ENCODE measurements around the gene FGF1.

Gene FGF1

GRCh38 chr5:142610176-142611001 lies 75.5 kb downstream of the FGF1 start:
- no peak for DNase-seq (ENCODE audit: low spot score)

- DNase-seq (ENCODE audit: low spot score), result no peak
Measured at GRCh38 chr5:142609142-142609541, 76.7 kb downstream of the FGF1 start.

- no peak for DNase-seq (ENCODE audit: low spot score)
Measured at GRCh38 chr5:142608081-142608480, 77.8 kb downstream of the FGF1 start.

DNA sequence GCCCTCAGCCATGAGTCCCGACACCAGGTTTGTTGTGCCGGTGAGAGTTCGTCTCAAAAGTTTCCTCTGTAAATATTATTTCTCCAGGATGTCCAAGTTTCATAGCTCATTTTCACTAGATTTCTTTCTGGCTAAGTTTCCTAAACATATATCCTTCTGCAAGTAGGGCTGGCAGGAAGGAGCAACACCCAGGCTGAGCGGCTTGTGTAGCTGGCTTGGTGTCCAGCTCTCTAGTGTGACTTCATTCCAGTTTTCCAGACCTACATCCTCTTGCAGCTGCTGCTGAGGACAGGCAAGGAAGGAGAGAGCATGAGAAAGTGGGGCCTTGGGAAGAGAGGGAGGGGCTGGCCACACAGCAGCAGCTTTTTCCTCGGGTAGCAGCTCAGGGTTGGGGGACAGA lies 80.3 kb downstream of the FGF1 start:
- DNase-seq (ENCODE audit: low spot score), result no peak

DNA sequence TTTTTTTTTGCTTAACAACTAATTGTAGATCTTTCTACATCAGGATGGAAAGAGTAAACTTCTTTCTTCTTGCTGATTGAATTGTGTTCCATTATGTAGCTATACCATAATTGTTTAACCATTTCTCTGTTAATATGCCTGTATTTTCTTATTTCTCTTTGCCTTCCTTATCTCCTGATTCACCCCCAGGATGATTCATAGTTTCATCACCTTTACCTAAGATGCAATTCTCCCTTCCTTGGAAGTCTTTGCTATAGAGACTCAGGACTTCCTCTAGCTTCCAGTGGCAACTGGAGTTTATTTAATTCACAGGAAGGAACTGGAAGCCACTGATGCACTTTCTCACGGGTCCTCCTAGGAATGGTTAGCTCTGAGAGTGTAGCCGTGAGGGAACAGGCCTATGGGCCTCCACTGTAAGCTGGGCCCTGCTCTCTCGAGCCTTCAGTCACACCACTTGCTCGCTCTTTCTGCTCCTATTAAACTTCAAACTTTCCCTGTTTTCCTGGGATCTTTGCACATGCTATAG lies 83.1 kb downstream of the FGF1 start:
- no peak for DNase-seq (ENCODE audit: low spot score)

DNA sequence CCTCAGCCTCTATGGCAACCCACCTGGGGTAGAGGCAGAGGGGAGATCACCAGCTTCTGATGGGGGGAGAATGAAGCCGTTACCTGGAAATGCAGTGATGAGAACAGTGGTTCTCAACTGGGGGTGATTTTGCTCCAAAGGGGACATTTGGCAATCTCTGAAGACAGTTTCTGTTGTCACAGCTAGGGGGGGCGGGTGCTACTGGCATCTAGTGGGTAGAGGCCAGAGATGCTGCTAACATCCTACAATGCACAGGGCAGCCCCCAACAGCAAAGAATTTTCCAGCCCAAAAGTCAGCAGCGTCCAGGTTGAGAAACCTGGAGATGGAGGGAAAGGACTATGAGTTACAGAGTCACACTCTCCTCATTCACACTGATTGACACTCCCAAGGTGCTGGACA lies 84.5 kb downstream of the FGF1 start:
- DNase-seq (ENCODE audit: low spot score), result no peak

- no peak for DNase-seq (ENCODE audit: low spot score)
Measured at GRCh38 chr5:142600611-142601358, 85.1 kb downstream of the FGF1 start.

GRCh38 chr5:142600092-142600491 lies 85.8 kb downstream of the FGF1 start:
- DNase-seq (ENCODE audit: low spot score), result no peak

- DNase-seq (ENCODE audit: low spot score), result no peak
Measured at GRCh38 chr5:142598338-142598700, 87.6 kb downstream of the FGF1 start.

- no peak for DNase-seq (ENCODE audit: low spot score)
Measured at GRCh38 chr5:142597546-142598337, 88.1 kb downstream of the FGF1 start.

DNA sequence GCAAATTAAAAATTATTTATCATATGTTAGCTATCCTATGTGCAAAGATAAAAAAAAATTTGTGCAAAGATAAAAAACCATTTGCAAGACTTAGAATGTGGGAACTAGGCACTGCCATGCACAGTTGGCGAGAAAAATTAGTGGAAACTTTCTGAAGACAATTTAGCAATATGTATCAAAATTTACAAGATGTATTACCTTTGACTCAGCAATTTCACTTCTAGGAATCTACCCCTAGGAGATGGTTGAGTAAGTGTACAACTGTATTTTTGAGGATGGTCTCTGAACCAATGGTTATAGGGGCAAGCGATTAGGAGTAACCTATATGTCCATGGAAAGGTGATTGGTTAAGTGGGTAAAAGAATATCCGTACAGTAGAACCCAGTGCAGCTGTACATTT lies 88.9 kb downstream of the FGF1 start:
- DNase-seq (ENCODE audit: low spot score), result no peak

DNA sequence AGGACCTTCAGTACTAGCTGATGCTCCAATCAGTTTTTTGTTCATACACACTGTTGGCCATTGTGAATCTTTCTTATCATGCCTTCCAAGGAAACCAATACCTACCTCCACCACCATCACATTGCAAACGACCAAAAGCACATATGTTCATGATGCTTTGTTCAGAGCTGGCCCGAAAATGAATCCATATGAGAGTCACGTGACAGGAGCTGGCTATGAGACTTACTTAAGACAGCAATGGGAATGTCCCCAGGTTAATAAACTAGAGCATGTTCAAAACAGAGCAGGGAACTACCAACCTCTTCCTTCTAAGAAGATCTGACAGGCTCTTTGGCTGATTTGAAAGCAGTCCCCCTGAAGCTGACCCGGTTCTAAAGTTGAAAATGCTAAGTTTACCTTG lies 93.5 kb downstream of the FGF1 start:
- DNase-seq (ENCODE audit: low spot score), result no peak

GRCh38 chr5:142590451-142591231 lies 95.2 kb downstream of the FGF1 start:
- DNase-seq (ENCODE audit: low spot score), result no peak

DNA sequence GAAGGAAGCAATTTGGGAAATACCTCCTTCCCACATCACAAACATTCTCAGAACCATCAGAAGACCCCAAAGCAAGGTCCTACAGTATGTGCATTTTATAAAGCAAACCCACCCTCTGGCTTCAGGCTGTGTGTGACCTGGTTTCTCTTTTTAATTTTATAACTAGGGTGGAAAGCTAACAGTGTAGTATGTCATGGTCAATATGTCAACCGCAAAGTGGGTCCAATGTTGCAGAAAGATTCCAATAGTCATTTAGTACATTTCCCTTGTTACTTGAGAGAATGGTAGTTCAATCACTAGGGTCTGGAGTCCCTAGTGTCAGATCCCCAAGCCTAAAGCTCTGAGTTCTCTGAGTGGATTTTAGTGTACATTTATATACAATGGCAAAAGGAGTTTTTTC lies 96.2 kb downstream of the FGF1 start:
- no peak for DNase-seq (ENCODE audit: low spot score)

DNA sequence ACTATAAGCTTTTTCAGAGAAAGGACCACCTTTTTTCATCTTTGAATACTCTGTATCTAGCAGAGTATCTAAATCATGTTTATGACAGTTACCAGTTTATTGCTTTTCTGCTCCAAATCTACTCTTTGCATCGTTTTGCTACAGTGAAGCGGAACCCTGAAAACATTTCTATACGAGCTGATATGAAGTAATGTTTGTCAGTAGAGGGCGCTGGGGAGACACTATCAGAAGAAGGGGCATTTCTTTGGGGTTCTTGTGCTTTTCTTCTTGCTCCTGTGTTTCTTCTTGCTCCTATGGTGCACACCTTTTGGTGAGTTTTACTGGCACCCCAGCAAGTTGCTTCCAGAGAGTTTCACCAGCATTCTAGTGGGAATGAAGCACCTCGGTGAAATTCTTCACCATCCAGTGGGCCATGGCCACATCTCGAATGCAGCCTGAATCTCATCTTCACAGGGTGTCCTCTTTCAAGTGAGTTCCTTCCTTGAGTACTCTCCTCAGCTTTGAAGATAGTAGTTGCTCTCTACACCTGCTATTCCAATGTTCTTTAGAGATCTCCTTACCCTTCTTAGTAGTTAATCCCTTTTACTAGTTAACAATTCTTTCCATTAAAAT lies 98.4 kb downstream of the FGF1 start:
- no peak for DNase-seq (ENCODE audit: low spot score)

DNA sequence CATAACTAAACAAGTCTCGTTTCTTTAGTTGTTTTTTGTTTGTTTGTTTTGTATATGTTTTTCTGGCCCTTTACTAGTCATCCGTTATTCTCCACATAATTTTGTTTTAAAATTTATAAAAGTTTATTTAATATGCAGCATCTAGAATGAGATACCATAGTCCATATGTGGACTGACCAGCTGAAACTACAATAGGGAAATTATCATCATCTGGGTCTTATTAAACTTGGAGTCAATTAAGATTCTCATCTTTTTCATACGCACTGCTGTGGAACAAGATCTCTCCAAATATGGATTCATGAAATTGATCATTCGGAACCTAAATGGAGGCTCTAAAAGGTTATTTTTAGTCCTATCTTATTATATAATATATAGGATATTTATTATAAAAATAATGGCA lies 99.3 kb downstream of the FGF1 start:
- no peak for DNase-seq (ENCODE audit: low spot score)

DNA sequence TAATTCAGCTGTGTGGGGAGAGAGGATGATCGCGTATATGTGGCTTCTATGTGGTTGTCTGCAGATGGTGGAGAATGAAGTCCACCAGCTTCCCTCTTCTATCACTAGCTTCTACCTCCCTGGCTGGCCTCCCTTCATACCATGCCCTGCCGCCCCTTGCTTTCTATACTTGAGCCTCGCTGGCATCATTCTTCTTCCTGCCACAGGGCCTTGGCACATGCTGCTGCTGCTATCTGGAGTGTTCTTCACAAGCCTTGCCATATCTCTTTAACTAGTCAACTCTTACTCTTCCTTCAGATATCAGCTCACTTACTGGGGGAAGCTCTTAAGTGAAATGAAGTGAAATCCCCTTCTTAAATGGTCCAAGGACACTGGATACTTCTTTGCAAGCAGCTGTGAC lies 100.4 kb downstream of the FGF1 start:
- DNase-seq (ENCODE audit: low spot score), result no peak

- DNase-seq (ENCODE audit: low spot score), result no peak
Measured at GRCh38 chr5:142584891-142585290, 101.0 kb downstream of the FGF1 start.

DNA sequence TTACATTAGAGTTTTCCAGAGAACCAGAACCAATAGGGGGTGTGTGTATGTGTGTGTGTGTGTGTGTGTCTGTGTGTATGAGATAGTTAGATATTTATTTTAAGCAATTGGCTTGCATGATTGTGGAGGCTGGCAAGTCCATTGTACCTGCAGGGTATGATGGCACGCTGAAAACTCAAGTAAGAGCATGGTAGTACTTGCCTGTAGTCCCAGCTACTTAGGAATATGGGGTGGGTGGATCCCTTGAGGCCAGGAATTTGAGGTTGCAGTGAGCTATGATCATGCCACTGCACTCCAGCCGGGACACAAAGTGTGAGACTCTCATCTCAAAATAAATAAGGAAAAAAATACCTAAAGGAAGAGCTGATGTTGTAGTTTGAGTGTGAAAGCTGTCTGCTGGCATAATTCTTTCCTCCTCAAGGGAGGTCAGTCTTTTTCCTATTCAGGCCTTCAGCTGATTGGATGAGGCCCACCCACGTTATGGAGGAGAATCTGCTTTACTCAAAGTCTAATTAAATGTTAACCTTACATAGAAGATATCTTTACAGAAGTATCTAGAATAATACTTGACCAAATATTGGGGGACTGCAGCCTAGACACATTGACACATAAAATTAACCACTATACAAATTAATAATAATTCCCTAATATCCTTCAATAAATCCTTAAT lies 107.6 kb downstream of the FGF1 start:
- no peak for DNase-seq (ENCODE audit: low spot score)

DNA sequence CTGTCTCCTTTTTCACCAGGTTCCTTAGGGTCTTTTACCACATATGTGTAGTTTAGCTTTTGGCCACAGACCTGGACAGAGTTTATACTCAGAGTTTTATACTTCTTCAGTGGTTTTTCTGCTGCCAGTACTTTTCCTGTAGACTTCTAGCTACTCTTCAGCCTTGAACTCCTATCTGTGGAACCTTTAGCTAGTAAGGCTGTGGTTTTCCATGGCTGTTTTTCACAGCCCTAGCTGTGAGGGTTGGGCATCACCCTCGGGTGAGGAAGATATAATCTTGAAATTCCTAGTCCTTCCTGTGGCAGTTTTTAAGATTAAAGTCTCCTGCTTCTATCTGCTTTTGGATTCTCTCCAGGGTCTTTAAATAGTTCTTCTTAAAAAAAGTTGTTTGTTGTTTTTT lies 109.1 kb downstream of the FGF1 start:
- DNase-seq (ENCODE audit: low spot score), result no peak

- DNase-seq (ENCODE audit: low spot score), result no peak
Measured at GRCh38 chr5:142576303-142576702, 109.6 kb downstream of the FGF1 start.
